Right cardiac atrium (tissue), 5 donors: ENCODE measurements around the gene WDR20. TPM values are rescaled to one million over a fixed set of nuclear protein-coding genes. Genes with fewer than 3 reads are reported as not detected.

Source experiments
- ATAC-seq, 2 donors: fragments of 200-7000 bp; cut with Tn5 transposase; one replicate each; pipeline versions ENCODE4 v1.8.0 to v1.9.1; 2020; ENCODE audit warnings: moderate library complexity in 2 of 2, mild to moderate bottlenecking in 1 of 2
- DNase-seq, 3 donors: peaks; one replicate each; pipeline ENCODE4 v3.0.0-alpha.2; 2020
- H3K27ac ChIP-seq: one replicate; pipeline ENCODE4 v1.5.1; 2013; ENCODE audit warnings: mild to moderate bottlenecking, low read length, control low read depth, moderate library complexity
- H3K27me3 ChIP-seq: one replicate; pipeline ENCODE4 v1.6.1; 2013; ENCODE audit not compliant: control insufficient read depth, insufficient read depth
- H3K4me1 ChIP-seq: one replicate; pipeline ENCODE4 v1.6.1; 2013; ENCODE audit warnings: low read length; ENCODE audit not compliant: control insufficient read depth, insufficient read depth
- H3K4me3 ChIP-seq: one replicate; pipeline ENCODE4 v1.5.1; 2013; ENCODE audit warnings: low read length, control low read depth
- H3K9me3 ChIP-seq: one replicate; pipeline ENCODE4 v1.6.1; 2013; ENCODE audit warnings: low read length; ENCODE audit not compliant: control insufficient read depth
- WGBS: extraction: QIAGEN DNeasy Blood & Tissue Kit; methylation state at CpG from one replicate; pipeline ENCODE4 v1.1.7; 2013; 5-methylcytosine and 5-hydroxymethylcytosine counted together
- intact Hi-C, 4 donors: fragments of 100-400 bp; cut with DNase I; formaldehyde crosslinking; loops; one replicate each; pipeline versions ENCODE4 v1.11.0 to v1.14.0; 2022 to 2023
- polyA plus RNA-seq: library from polyadenylated mRNA; stranded (reverse); fragments of 200-250 nt; gene quantifications from one replicate; pipeline ENCODE4 v1.2.3, GENCODE V29; 2013
- total RNA-seq, 4 donors: library from RNA; stranded (reverse); fragmentation: NEBNext Ultra II Directional; extraction: Animal tissue kit (Norgen Biotek cat#: 25700); gene quantifications; one replicate each; pipeline ENCODE4 v1.2.1, GENCODE V29; 2021
- donor health status: healthy with polysubstance abuse.
- donor health status: DM: no; HTN: yes; CAD: no.
- donor health status: DM: no; HTN: no; CAD: no.
- donor health status: DM: no; HTN: yes; CAD: no; lungs with severe emphysema.
- donor health status: DM: yes; HTN: yes; CAD: no.

The WDR20 gene
- total and polyA plus RNA-seq, 5 donors = 13.2 to 27.3 (median 22.0) TPM

DNA sequence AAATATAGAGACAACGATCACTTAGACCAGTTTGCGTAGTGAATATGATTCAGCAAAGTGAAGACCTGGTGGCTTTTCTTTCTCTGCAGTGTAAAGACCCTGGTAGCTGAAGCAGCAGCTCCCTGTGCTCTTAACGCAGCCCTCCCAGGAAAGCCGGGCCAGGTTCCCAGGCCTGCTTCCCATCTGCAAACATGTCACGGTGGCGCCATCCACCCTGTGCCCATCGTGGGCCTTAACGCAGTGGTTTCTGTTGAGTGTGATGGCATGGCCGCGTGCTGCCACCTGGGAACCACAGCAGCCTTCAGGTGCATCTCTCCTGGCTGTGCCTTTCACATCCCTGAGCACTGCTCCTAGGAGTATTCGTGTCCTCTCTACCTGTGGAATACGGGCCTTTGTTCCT is 71.5 kb downstream of the WDR20 start:
- ATAC-seq (no peak), DNase-seq (no peak)
- intact Hi-C loops = no loop called here
- H3K4me3 ChIP-seq = no peak overlapping the region
- 95% methylated on average over 12 of the region's 12 CpGs for WGBS
- H3K27me3 ChIP-seq = no peaks in the 10 kb centered on the region
- H3K9me3 ChIP-seq = no peaks in the 10 kb centered on the region
- H3K4me1 ChIP-seq = no peaks in the 10 kb centered on the region
- H3K27ac ChIP-seq = no peak overlapping the region

DNA sequence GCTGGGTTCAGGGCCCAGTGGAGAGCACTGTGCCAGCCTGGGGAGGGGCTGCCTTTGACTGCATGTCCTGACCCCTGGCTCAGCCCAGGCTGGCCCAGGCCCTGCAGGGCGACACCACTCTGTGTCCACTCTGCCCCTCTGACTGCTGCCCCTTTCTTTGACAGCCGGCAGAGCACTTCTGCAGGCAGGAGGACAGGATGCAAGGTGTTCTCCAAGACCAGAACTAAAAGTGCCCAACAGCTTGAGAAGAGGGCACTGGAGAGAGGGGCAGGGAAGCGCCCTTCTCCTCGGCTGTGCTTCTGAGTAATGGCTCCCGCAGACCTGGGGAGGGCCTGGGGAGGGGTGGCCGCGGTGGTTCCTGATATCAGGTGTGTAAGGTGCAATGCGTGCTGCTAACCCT is 72.7 kb downstream of the WDR20 start:
- Histone ChIP-seq H3K9me3 (no peaks in the 10 kb centered on the region), H3K27ac (no peak overlapping the region), H3K27me3 (no peaks in the 10 kb centered on the region), H3K4me1 (no peaks in the 10 kb centered on the region), H3K4me3 (no peak overlapping the region)
- no peak for ATAC-seq
- WGBS = 90% methylated on average over 8 of the region's 8 CpGs
- DNase-seq = no peak
- intact Hi-C loops = no loop called here

DNA sequence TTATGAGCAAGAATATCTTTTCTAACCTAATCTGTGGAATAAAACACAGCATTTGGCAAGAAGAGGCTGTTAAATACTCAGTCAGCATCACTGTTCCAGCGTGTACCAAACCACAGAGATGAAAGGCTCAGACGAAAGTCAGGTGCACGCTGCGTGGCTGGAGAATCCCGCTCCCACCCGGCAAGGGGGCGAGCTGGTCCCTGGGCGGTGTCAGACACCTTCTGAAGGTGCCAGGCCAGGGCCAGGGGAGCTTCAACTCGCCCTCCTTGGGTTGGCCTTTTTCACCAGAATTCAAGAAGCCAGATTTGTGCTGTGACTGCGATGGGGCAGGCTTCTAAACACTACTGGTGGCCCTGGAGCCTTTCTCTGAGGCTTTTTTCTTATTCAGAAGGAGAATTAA is 73.1 kb downstream of the WDR20 start:
- no peaks in the 10 kb centered on the region for H3K9me3 ChIP-seq
- H3K4me3 ChIP-seq = no peak overlapping the region
- WGBS = 92% methylated on average over 10 of the region's 10 CpGs
- H3K4me1 ChIP-seq = no peaks in the 10 kb centered on the region
- H3K27me3 ChIP-seq = no peaks in the 10 kb centered on the region
- intact Hi-C loops = no loop called here
- no peak overlapping the region for H3K27ac ChIP-seq
- DNase-seq = peak in 1 of 3 donors; percentile 44
- ATAC-seq = no peak

DNA sequence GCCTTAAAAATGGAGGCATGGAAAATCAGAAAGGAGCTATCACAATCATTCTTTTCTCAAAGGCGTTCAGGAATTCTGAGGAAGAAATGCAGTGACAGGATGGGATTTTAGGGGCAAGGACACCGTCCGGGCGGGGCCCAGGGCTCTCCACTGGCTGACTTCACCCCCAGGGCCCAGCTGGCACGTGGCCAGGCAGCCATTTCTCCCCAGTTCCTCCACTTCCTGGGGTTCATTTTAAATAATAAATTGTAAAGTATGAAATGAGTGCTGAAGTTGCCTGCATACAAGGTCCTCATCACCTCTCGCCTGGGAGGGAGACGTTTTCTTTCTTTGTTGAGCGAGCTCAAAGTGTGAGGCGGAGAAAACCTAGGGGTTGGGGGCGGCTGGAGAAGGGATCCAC is 73.8 kb downstream of the WDR20 start:
- no peak for ATAC-seq
- H3K27me3 ChIP-seq = no peaks in the 10 kb centered on the region
- WGBS = 82% methylated on average over 10 of the region's 10 CpGs

DNA sequence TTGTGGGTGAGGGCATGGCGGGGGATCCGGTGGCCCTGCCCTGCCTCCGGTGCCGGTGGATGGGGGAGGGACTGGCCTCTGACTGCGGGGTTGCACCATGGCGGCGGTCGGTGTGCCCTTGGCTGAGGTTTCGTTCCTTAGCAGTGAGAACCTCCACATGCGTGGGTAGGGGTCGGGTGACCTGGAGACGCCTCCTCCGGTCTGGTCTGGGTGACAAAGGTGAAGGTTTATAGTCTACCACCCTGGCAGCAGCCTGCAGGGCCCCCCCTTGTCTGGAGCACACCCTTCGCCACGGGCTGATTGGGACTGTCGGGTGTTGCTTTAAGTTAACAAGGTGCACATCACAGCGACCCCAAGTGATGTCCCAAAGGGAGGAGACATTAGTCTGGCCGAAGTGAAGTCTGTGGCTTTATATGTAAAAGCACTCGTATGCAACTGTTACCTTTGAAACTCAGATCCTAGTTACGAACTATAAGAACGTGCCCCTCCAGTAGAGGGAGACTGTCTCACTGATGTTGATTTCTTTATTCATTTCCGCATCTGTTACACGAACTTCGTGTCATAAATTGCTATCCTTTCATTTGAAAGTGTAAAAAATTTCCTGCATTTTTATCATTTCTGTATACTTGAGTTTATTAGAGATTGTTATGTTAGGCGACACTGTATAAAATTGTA is 74.4 kb downstream of the WDR20 start:
- intact Hi-C loops = no loop called here
- no peaks in the 10 kb centered on the region for H3K9me3 ChIP-seq
- ATAC-seq (no peak), DNase-seq (peak in 1 of 3 donors; percentile 52)
- H3K27me3 ChIP-seq = no peaks in the 10 kb centered on the region
- 90% methylated on average over 25 of the region's 25 CpGs for WGBS
- no peak overlapping the region for H3K27ac ChIP-seq
- no peak overlapping the region for H3K4me3 ChIP-seq
- peaks cover 3% of the 10 kb centered on the region for H3K4me1 ChIP-seq

More for the DNA sequence above, 73.8 kb downstream of the WDR20 start:
- intact Hi-C loops = no loop called here
- no peak overlapping the region for H3K4me3 ChIP-seq
- H3K4me1 ChIP-seq = peaks cover 3% of the 10 kb centered on the region
- H3K9me3 ChIP-seq = no peaks in the 10 kb centered on the region
- no peak overlapping the region for H3K27ac ChIP-seq
- peak in 1 of 3 donors; percentile 55 for DNase-seq

DNA sequence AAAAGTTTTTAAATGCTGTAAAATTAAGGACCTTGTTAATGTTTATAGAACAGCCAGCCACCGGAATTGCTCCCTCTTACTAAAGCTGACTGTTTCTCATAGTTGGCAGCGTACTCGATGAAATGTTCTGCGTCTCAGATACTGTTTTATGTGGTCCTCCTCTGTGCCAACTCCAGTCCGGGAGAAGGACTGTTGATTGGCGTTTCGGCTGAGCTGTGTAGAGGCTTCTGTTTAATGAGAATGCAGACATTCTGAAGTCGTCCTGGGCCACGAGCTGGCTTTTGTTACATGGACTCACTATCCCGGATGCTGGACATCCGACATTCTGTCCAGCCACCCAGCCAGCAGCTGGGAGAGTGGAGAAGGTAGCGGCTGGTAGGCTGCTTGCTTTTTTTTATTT is 75.4 kb downstream of the WDR20 start:
- intact Hi-C loops = no loop called here
- peak overlapping the region; percentile 67 for H3K27ac ChIP-seq
- H3K9me3 ChIP-seq = no peaks in the 10 kb centered on the region
- ATAC-seq (peak; percentile 66 to 69), DNase-seq (peak in 1 of 3 donors; percentile 61)
- WGBS = 29% methylated on average over 12 of the region's 12 CpGs
- no peak overlapping the region for H3K4me3 ChIP-seq
- peaks cover 3% of the 10 kb centered on the region for H3K4me1 ChIP-seq
- H3K27me3 ChIP-seq = no peaks in the 10 kb centered on the region

DNA sequence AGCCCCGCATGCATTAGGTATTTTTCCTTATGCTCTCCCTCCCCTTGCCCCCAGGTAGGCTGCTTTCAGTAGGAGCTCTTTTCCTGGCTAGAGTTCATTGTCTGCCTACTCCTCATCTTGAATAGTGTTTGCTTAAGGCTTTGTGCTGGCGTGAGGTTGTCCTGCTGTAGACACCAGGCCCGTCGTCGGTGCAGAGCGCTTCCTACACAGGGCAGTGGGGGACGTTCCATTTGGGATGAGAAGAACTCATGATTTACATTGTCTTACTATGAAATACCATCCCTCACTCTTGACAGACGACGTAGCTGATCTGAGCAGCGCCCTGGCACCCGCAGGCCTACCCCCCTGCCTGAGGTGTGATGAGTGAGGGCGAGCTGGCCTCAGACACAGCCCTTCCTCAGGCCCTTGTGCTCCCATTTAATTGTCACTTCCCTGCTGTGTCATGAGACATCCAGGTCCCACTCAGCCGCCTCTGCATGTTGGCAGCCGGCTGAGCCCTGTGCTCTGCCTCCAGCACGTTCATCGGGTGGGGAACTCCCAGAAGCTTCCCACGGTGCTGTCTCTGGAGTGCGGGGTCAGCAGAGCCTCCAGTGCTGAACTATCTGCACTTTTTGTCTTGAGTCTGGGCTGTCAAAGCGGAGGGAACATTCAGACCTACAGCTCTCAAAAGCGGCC is 76.0 kb downstream of the WDR20 start:
- intact Hi-C loops = no loop called here
- no peak overlapping the region for H3K4me3 ChIP-seq
- DNase-seq (peak; percentile 42 to 83 (median 81)), ATAC-seq (peak; percentile 70 to 80)
- H3K27me3 ChIP-seq = no peaks in the 10 kb centered on the region
- H3K4me1 ChIP-seq = peaks cover 3% of the 10 kb centered on the region
- H3K9me3 ChIP-seq = no peaks in the 10 kb centered on the region
- H3K27ac ChIP-seq = peak overlapping the region; percentile 67
- WGBS = 51% methylated on average over 20 of the region's 20 CpGs

DNA sequence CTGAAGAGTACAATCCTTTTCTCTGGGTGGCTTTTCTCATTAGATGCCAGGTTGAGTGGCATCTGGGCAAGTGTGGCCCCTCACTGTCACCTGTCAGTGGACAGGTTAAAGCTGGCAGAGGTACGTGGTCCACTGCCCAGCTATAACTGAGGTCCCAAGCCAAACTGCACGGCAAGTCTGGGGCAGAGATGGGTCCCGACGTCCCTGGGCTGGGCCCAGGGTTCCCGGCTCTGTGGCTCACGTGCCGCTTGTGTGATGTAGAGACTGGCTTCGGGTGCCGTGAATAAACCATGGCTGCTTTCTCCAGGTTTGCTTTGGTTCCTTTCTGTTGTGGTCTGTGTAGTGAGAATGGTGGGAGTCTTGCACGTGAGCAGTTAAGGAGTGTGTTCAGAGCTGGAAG is 77.7 kb downstream of the WDR20 start:
- Histone ChIP-seq H3K27me3 (no peaks in the 10 kb centered on the region), H3K9me3 (no peaks in the 10 kb centered on the region), H3K4me3 (no peak overlapping the region), H3K4me1 (peaks cover 3% of the 10 kb centered on the region), H3K27ac (no peak overlapping the region)
- ATAC-seq (no peak), DNase-seq (no peak)
- intact Hi-C loops = no loop called here
- 95% methylated on average over 10 of the region's 10 CpGs for WGBS

DNA sequence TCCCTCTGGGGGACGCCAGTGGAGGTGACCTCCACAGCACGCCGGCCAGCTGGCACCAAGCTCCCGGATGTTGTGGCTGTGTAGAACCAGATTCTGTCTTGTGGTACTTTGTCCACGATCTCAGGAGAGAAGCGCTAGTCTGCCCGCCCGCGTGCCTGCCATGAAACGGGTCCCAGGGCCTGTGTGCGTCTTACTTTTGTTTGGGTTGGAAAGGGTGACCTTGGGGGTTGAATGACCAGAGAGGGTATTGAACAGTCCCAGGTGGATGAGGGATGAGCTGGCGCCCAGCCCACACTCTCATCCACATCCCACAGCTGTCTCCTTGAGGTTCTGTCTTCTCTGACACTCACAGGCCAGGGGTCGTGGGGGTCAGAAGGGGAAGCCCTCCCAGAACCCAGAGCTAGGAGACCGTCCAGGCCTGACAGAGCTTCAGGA is 78.3 kb downstream of the WDR20 start:
- Histone ChIP-seq H3K9me3 (no peaks in the 10 kb centered on the region), H3K4me3 (no peak overlapping the region), H3K4me1 (peaks cover 3% of the 10 kb centered on the region), H3K27ac (no peak overlapping the region), H3K27me3 (no peaks in the 10 kb centered on the region)
- 83% methylated on average over 14 of the region's 14 CpGs for WGBS
- no peak for ATAC-seq
- intact Hi-C loops = no loop called here
- DNase-seq = peak in 1 of 3 donors; percentile 69

DNA sequence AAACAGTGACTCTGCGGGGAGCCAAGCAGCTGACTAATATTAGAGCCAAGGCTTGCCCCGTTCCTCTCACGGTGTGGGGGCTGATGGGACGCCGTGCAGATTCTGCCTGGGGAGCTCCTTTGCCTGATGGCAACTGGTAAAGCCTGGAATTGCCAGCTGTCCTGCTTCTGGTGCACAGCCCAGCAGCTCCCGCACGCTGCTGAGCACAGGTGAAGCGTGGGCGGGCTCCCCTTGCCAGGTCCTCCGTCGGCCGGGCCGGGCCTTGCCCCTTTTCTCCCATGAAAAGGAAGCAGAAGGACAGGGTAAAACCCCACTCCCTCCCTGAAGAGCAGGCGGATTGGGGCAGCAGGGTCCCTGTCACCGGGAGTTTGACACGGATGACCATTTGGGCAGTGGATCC is 79.0 kb downstream of the WDR20 start:
- no peak for ATAC-seq
- Histone ChIP-seq H3K4me1 (peaks cover 3% of the 10 kb centered on the region), H3K9me3 (no peaks in the 10 kb centered on the region), H3K27ac (no peak overlapping the region), H3K4me3 (no peak overlapping the region), H3K27me3 (no peaks in the 10 kb centered on the region)
- intact Hi-C loops = no loop called here
- no peak for DNase-seq
- 62% methylated on average over 16 of the region's 16 CpGs for WGBS

DNA sequence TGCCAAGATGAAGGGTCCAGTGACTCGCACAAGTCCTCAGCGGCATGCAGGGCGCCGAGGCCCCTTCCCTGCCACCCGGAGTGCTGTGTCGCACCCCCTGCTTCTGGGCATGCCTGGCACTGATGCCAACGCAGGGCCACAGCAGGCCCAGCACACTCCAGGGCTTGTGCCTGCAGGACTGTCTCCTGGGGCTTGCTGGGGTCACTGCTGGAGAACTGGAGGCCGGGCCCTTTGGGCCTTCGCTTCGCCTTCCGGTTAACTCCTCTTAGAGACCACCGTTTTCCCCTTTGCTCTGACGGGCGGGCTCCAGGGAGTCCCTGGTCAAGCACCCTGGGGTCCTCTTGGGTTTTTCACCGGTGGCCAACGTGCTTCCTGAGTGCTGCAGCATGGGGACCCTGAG is 79.6 kb downstream of the WDR20 start:
- ATAC-seq = no peak
- Histone ChIP-seq H3K9me3 (no peaks in the 10 kb centered on the region), H3K4me1 (peaks cover 3% of the 10 kb centered on the region), H3K4me3 (no peak overlapping the region), H3K27ac (no peak overlapping the region), H3K27me3 (no peaks in the 10 kb centered on the region)
- 92% methylated on average over 16 of the region's 16 CpGs for WGBS
- intact Hi-C loops = no loop called here
- DNase-seq = no peak
